Astrocyte (in vitro differentiated cells and primary cell): ENCODE measurements around the gene CYTH3.

Source experiments
- CTCF ChIP-seq: IDR thresholded peaks from 2 replicates; pipeline ENCODE4 v1.5.1; 2011; ENCODE audit warnings: low read depth, mild to moderate bottlenecking, inconsistent platforms, low read length, moderate library complexity; ENCODE audit not compliant: insufficient read depth
- EZH2 ChIP-seq: IDR thresholded peaks from 2 replicates; pipeline ENCODE4 v1.6.1; 2012; ENCODE audit warnings: mild to moderate bottlenecking, low read length, inconsistent platforms; ENCODE audit not compliant: insufficient read depth

GRCh38 chr7:6171532-6172223, 100.7 kb downstream of the CYTH3 start:
- TF ChIP-seq CTCF, result no peak
- no peak for TF ChIP-seq EZH2
